Measurements from ENCODE around the gene PREX1. TPM values are rescaled to one million over a fixed set of nuclear protein-coding genes. Genes with fewer than 3 reads are reported as not detected.
A peak's percentile ranks its signal among the peaks of the same experiment; 100 is the strongest.

The PREX1 gene
- total RNA-seq, 1 donor from 2014 or later = 11.2 TPM

GRCh38 chr20:48669946-48670605, 157.7 kb downstream of the PREX1 start:
- no peak for DNase-seq
- no peak for TF ChIP-seq CTCF (IDR thresholded peaks at IDR 0.05; ENCODE audit: borderline replicate concordance)

DNA sequence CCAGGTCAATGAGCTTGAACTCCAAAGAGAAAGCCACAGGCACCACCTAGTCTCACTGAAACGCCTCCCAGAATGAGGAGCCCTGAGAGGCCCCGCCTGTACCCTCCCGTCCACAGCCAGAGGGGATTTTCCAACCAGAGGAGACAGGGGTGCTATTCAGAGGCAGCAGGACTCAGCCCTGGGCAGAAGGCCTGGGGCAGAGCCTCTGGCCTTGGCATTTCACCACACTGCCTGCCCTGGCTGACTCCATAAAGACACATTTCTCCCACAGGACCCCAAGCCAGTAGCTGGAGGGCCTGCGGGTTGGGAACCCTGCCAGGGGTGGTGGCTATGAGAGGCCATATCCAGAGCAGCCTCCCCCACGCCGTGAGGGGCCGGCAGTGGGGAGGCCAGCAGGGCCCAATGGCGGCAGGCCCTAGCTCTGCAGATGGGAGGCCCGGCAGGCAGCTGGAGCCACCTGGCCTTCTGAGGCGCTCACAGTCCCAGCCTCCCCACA, 159.3 kb downstream of the PREX1 start:
- Histone ChIP-seq H3K4me1 (no peaks in the 10 kb centered on the region), H3K36me3 (peaks cover 7% of the 10 kb centered on the region), H3K9me3 (replicated peaks) (no peaks in the 10 kb centered on the region), H3K4me3 (no peak overlapping the region), H3K27ac (replicated peaks) (no peak overlapping the region), H3K27me3 (ENCODE audit: low read depth) (no peaks in the 10 kb centered on the region)
- no peak for TF ChIP-seq CTCF (IDR thresholded peaks at IDR 0.05; ENCODE audit: borderline replicate concordance)
- intact Hi-C loops (cut with micrococcal nuclease) = no loop called here
- DNase-seq = peak; percentile 25

More at GRCh38 chr20:48669946-48670605, 157.7 kb downstream of the PREX1 start:
- H3K27ac ChIP-seq (replicated peaks) = no peak overlapping the region
- no peaks in the 10 kb centered on the region for H3K27me3 ChIP-seq (ENCODE audit: low read depth)
- intact Hi-C loops (cut with micrococcal nuclease) = no loop called here
- no peak overlapping the region for H3K4me3 ChIP-seq
- H3K9me3 ChIP-seq (replicated peaks) = no peaks in the 10 kb centered on the region
- peaks cover 7% of the 10 kb centered on the region for H3K36me3 ChIP-seq
- H3K4me1 ChIP-seq = no peaks in the 10 kb centered on the region

GRCh38 chr20:48667889-48668413, 159.8 kb downstream of the PREX1 start:
- no peaks in the 10 kb centered on the region for H3K27me3 ChIP-seq (ENCODE audit: low read depth)
- no peak for TF ChIP-seq CTCF (IDR thresholded peaks at IDR 0.05; ENCODE audit: borderline replicate concordance)
- no peak overlapping the region for H3K4me3 ChIP-seq
- H3K36me3 ChIP-seq = peaks cover 7% of the 10 kb centered on the region
- no peaks in the 10 kb centered on the region for H3K4me1 ChIP-seq
- no peaks in the 10 kb centered on the region for H3K9me3 ChIP-seq (replicated peaks)
- intact Hi-C loops (cut with micrococcal nuclease) = no loop called here
- DNase-seq = no peak
- H3K27ac ChIP-seq (replicated peaks) = no peak overlapping the region

- no peak for TF ChIP-seq CTCF (IDR thresholded peaks at IDR 0.05; ENCODE audit: borderline replicate concordance)
- H3K27me3 ChIP-seq (ENCODE audit: low read depth) = no peaks in the 10 kb centered on the region
- peaks cover 7% of the 10 kb centered on the region for H3K36me3 ChIP-seq
- intact Hi-C loops (cut with micrococcal nuclease) = no loop called here
- H3K9me3 ChIP-seq (replicated peaks) = no peaks in the 10 kb centered on the region
- no peaks in the 10 kb centered on the region for H3K4me1 ChIP-seq
- no peak overlapping the region for H3K27ac ChIP-seq (replicated peaks)
- H3K4me3 ChIP-seq = no peak overlapping the region
- no peak for DNase-seq
These were observed 160.3 kb downstream of the PREX1 start for GRCh38 chr20:48667481-48667880.

- H3K4me1 ChIP-seq = no peaks in the 10 kb centered on the region
- no peak for DNase-seq
- H3K36me3 ChIP-seq = peaks cover 1% of the 10 kb centered on the region
- intact Hi-C loops (cut with micrococcal nuclease) = no loop called here
- peaks cover 1% of the 10 kb centered on the region for H3K9me3 ChIP-seq (replicated peaks)
- no peak overlapping the region for H3K27ac ChIP-seq (replicated peaks)
- H3K27me3 ChIP-seq (ENCODE audit: low read depth) = no peaks in the 10 kb centered on the region
- no peak for TF ChIP-seq CTCF (IDR thresholded peaks at IDR 0.05; ENCODE audit: borderline replicate concordance)
- no peak overlapping the region for H3K4me3 ChIP-seq
These were observed 162.0 kb downstream of the PREX1 start for GRCh38 chr20:48665785-48666184.
